Measurements from ENCODE around the gene HTRA3. TPM values are rescaled to one million over a fixed set of nuclear protein-coding genes. Genes with fewer than 3 reads are reported as not detected.
"Not testable (repeated sequence)": the region's sequence is repeated elsewhere in the genome, so short reads cannot be mapped to it uniquely, and the experiment has no call there.

The HTRA3 gene
- total RNA-seq, 1 donor from 2014 or later, result 0.16 TPM

DNA sequence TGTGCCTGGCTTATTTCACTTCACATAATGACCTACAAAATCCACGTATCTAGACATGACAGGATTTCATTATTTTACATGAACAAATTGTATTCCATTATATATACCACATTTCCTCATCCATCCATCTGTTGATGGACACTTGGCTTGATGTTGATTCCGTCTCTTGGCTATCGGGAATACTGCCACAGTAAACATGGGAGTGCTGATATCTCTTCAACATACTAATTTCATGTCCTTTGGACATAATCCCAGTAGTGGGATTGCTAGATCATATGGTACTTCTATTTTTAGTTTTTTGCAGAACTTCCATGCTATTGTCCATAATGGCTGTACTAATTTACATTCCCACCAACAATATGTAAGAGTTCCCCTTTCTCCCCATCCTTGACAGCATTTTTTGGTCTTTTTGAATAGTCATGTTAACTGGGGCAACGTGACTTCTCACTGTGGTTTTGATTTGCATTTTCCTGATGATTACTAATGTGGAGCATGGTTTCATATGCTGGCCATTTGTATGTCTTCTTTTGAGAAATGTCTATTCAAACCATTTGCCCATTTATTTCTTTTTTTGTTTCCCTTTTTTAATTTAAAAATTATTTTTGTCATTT lies 68.9 kb downstream of the HTRA3 start:
- peaks cover 17% of the 10 kb centered on the region for H3K9me3 Mint-ChIP-seq (ENCODE audit: unreplicated experiment)
- peaks cover 34% of the 10 kb centered on the region for H3K27me3 Mint-ChIP-seq (ENCODE audit: unreplicated experiment)
- no peak overlapping the region for H3K27ac Mint-ChIP-seq (ENCODE audit: unreplicated experiment)
- TF ChIP-seq, protein P1, sequence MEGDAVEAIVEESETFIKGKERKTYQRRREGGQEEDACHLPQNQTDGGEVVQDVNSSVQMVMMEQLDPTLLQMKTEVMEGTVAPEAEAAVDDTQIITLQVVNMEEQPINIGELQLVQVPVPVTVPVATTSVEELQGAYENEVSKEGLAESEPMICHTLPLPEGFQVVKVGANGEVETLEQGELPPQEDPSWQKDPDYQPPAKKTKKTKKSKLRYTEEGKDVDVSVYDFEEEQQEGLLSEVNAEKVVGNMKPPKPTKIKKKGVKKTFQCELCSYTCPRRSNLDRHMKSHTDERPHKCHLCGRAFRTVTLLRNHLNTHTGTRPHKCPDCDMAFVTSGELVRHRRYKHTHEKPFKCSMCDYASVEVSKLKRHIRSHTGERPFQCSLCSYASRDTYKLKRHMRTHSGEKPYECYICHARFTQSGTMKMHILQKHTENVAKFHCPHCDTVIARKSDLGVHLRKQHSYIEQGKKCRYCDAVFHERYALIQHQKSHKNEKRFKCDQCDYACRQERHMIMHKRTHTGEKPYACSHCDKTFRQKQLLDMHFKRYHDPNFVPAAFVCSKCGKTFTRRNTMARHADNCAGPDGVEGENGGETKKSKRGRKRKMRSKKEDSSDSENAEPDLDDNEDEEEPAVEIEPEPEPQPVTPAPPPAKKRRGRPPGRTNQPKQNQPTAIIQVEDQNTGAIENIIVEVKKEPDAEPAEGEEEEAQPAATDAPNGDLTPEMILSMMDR (IDR thresholded peaks at IDR 0.05), result no peak
- H3K4me3 Mint-ChIP-seq (ENCODE audit: unreplicated experiment), result no peak overlapping the region
- no peak for DNase-seq (ENCODE audit: extremely low spot score, unreplicated experiment)
- H3K4me1 Mint-ChIP-seq (ENCODE audit: unreplicated experiment), result no peaks in the 10 kb centered on the region
- peaks cover 2% of the 10 kb centered on the region for H3K36me3 Mint-ChIP-seq (ENCODE audit: unreplicated experiment)

DNA sequence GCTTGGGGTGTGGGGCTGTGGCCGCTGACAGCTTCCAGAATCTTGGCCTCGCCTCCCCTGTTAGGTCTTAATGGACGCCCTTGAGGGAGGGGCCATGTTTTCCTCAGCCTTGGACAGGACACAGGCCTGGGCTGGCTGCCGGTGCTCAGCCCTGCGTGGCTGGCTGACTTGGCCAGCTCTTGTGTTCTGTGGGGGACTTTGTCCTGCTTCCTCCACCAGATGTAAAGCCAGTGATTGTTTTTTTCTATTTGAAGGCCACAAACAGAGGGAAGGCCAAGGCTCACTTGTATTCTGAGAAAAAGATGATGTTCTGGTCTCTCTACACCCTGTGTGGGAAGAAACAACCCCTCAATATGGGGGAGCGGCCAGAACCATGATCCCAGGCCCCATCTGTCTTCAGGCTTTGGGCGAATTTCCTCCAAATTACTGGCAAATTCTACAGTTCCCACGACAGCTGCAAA lies 71.3 kb downstream of the HTRA3 start:
- TF ChIP-seq, protein P1 (IDR thresholded peaks at IDR 0.05), result no peak
- Mint-ChIP-seq H3K4me1 (ENCODE audit: unreplicated experiment) (no peaks in the 10 kb centered on the region), H3K27me3 (ENCODE audit: unreplicated experiment) (peaks cover 38% of the 10 kb centered on the region), H3K9me3 (ENCODE audit: unreplicated experiment) (peaks cover 9% of the 10 kb centered on the region), H3K4me3 (ENCODE audit: unreplicated experiment) (no peak overlapping the region), H3K27ac (ENCODE audit: unreplicated experiment) (no peak overlapping the region), H3K36me3 (ENCODE audit: unreplicated experiment) (no peaks in the 10 kb centered on the region)
- DNase-seq (ENCODE audit: extremely low spot score, unreplicated experiment), result no peak

DNA sequence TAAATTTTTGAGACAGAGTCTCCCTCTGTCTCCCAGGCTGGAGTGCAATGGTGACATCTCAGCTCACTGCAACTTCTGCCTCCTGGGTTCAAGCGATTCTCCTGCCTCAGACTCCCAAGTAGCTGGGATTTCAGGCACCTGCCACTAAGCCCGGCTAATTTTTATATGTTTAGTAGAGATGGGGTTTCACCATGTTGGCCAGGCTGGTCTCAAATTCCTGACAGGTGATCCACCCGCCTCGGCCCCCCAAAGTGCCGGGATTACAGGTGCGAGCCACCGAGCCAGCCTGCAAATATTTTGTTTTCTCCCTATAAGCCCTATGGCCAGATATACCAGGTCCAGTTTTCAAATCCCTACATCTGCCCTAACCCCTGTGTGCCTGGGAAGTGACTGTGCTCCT lies 71.7 kb downstream of the HTRA3 start:
- not testable (repeated sequence) for H3K36me3 Mint-ChIP-seq (ENCODE audit: unreplicated experiment); H3K9me3 Mint-ChIP-seq (ENCODE audit: unreplicated experiment); H3K4me3 Mint-ChIP-seq (ENCODE audit: unreplicated experiment); H3K4me1 Mint-ChIP-seq (ENCODE audit: unreplicated experiment); H3K27ac Mint-ChIP-seq (ENCODE audit: unreplicated experiment); DNase-seq (ENCODE audit: extremely low spot score, unreplicated experiment)
- peaks cover 39% of the 10 kb centered on the region for H3K27me3 Mint-ChIP-seq (ENCODE audit: unreplicated experiment)

DNA sequence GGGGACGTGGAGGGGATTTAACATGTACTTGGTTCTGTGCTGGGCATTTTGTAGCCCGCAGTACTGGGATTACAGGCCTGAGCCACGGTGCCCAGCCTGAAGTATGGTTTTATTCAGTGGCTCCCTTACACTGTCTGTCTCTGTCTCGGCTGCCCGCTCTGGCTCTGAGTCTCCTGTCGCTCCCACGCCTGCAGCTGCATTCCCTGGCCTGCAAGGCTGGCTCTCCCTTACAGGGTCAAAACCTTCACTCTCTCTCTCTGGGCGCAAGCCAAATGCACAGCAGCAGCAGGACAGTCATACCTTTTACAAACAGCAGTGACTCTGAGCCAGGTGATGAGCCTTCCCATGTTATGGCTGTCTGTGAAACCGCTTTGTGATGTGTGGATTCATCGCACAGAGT lies 72.1 kb downstream of the HTRA3 start:
- Mint-ChIP-seq H3K4me1 (ENCODE audit: unreplicated experiment) (no peaks in the 10 kb centered on the region), H3K27me3 (ENCODE audit: unreplicated experiment) (peaks cover 35% of the 10 kb centered on the region), H3K27ac (ENCODE audit: unreplicated experiment) (no peak overlapping the region), H3K36me3 (ENCODE audit: unreplicated experiment) (no peaks in the 10 kb centered on the region), H3K9me3 (ENCODE audit: unreplicated experiment) (peaks cover 3% of the 10 kb centered on the region), H3K4me3 (ENCODE audit: unreplicated experiment) (no peak overlapping the region)
- DNase-seq (ENCODE audit: extremely low spot score, unreplicated experiment), result no peak
- TF ChIP-seq, protein P1 (IDR thresholded peaks at IDR 0.05), result no peak

DNA sequence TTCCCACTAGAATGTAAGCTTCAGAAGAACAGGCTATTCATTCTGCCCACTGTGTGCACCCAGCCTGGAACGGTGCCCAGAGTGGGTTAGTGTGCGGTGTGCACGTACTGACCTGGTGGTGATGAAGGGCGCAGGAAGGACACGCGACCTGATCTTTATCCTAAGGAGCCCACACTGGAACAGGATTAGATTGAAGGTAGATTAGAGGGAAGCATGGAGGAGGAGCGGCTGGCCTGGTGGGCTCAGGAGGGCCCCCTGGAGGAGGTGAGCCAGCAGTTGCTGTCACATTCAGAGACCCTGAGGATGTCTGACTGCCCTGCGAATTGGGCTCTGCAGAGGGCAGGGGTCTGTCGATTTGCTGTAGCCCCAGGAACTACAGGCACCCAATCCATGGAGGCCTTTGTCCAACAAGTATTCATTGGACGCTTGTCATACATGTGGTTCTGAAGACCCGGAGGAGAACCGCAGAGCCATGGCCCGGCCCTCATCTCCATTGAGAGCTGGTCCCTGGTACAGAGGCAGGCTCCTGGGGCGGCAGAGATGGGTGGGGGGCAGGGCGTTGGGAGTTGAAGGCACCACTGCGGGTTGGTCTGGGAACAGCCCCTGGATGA lies 73.2 kb downstream of the HTRA3 start:
- no peak overlapping the region for H3K27ac Mint-ChIP-seq (ENCODE audit: unreplicated experiment)
- DNase-seq (ENCODE audit: extremely low spot score, unreplicated experiment), result no peak
- TF ChIP-seq, protein P1 (IDR thresholded peaks at IDR 0.05), result peak; percentile 32

More for the DNA sequence above, 73.2 kb downstream of the HTRA3 start:
- H3K4me1 Mint-ChIP-seq (ENCODE audit: unreplicated experiment), result no peaks in the 10 kb centered on the region
- H3K9me3 Mint-ChIP-seq (ENCODE audit: unreplicated experiment), result no peaks in the 10 kb centered on the region
- peaks cover 33% of the 10 kb centered on the region for H3K27me3 Mint-ChIP-seq (ENCODE audit: unreplicated experiment)
- no peak overlapping the region for H3K4me3 Mint-ChIP-seq (ENCODE audit: unreplicated experiment)
- no peaks in the 10 kb centered on the region for H3K36me3 Mint-ChIP-seq (ENCODE audit: unreplicated experiment)
